ENCODE data around the gene RANBP9.

RANBP9 gene

GRCh38 chr6:13643125-13643524 lies 68.5 kb downstream of the RANBP9 start:
- DNase-seq = no peak

- no peak for DNase-seq
Measured at GRCh38 chr6:13641315-13641714, 70.3 kb downstream of the RANBP9 start.

- DNase-seq = no peak
Measured at GRCh38 chr6:13638626-13639025, 73.0 kb downstream of the RANBP9 start.

DNA sequence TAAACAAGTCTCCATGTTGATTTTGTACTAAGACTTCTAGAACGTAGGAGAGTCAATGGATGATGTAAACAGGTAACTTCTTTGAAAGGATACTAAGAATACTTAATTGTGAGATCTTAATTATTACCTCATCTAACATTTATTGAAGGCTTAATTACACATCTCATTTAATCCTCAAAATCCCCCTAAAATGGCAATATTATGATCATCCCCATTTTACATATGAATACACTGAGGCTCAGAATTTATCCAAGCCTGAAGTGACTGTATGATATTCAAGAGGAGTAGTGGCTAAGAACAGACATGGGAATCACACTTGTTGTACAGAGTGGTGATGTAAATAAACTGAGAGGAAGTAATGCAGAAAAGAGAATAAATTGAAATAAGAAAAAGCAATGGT lies 73.6 kb downstream of the RANBP9 start:
- no peak for DNase-seq

DNA sequence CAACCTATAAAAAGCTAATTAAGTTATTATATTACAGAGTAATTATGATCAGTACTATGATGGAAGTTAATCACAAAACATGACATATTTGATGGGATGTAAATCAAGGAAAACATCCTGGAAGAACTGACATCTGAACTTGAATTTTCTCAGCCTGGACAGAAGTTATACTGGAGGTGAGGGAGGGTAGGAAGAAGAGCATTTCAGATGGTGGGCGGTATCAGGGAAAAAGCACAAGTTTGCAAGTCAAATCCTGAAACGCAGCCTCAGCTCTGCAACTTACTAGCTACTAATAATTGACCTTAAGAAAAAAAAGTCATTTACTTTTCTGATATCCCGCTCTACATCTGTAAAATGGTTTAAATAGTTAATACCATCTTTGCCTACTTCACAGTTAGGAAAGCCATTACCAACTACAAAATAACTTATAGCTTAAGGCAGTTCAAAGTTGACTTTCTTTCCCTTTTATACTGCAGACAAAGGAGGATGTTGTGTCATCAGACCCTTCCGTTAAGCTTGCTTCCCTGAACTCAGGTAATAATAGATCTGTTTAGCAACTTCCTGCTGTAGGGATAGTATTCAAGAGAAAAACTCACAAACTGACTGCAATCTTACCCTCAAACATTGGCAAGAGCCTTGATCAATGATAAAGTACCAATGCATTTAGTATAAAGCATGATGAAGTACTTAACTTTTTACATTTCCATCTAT lies 75.5 kb downstream of the RANBP9 start:
- no peak for DNase-seq

DNA sequence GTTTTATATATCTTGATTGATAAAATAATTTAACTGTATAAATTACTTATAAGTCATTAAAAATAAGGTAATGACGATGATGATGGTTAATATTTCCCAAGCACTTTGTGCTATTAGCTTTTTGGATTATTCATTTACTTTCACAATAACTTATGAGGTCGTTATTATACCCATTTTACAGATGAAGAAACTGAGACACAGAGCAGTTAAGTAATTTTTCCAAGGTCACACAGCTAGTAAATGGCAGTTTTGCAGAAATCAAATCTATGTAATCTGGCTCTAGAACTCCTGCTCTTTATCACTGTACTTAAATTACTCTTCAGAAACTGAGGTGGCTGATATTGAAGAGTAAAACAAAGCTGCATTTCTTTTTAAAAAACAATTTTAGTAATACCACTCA lies 78.3 kb downstream of the RANBP9 start:
- no peak for DNase-seq

GRCh38 chr6:13630499-13630898 lies 81.1 kb downstream of the RANBP9 start:
- no peak for DNase-seq

- DNase-seq = no peak
Measured at GRCh38 chr6:13629459-13630116, 82.0 kb downstream of the RANBP9 start.

DNA sequence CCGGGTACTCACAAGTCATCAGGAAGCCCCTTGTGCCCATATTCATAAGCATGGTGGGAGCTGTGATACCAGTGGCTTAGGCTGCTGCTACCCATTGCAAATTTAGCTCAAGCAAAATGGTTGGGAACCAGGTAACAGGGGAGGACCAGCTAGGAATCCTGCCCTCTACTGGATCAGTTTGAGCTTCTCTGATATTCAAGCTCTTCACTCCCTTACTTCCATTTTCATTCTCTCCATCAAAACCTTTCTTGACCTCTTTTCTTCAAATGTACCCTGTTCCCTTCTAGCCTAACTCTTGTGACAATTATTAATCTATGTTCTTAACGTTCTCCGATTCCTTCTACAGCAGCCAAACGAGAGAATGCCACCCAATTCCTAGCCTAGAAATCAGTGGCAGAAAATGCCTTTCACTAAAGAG lies 86.8 kb downstream of the RANBP9 start:
- no peak for DNase-seq

DNA sequence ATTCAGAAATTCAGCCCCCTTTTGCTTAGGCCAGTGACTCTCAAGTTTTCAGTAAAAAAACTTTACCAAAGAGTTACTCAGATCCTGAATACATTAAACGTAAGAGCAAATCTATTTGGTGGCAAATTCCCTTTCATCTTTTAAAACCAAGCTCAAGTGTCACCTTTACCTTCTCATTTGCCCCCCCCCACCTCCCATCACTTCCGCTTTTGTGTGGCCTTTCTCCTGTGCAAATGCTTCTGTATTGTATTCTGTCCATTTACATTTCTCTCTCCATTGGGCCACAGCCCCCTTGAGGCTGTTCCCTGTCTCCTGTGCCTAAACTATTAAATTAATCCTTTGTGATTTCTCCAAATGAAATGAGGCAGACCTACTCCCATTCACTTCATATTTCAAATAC lies 94.6 kb downstream of the RANBP9 start:
- DNase-seq = no peak

GRCh38 chr6:13615792-13616120 lies 95.9 kb downstream of the RANBP9 start:
- DNase-seq = no peak

DNA sequence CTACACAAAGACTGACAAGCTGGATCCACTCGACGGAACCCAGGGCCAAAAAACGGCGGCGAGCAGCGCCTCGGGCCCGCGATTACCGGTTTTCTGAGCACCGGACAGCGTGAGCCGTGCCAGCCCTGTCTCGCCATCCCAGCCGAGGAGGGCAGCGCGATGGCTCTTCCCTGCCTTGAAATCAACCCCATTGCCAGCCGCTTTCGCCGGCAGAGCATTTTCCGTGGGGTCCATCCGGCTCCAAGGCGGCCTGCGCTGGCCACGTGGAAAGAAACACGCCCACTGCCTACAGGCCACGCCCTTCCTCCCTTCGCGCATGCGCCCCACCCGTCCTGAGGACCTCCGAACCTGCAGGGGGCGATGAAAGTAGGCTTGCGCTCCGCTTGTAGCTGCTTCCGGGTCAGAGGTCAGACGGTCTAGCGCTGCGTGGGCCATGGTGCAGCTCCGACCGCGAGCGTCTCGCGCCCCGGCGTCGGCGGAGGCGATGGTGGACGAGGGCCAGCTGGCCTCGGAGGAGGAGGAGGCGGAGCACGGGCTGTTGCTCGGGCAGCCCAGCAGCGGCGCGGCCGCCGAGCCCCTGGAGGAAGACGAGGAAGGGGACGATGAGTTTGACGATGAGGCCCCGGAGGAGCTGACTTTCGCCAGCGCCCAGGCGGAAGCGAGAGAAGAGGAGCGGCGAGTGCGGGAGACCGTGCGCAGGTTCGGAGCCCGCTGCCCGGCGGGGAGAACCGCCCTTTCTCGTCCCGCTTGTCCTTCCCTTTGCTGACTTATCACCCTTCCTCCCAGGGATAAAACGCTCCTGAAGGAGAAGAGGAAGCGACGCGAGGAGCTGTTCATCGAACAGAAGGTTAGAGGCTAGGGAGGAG lies 96.5 kb downstream of the RANBP9 start, which contains the start of gene NOL7:
Gene NOL7, plus strand, starts transcription at position 410 of the 866 bp plus-strand sequence. Its CDS starts 24 bp downstream, at position 434.
- peak; percentile 87 for DNase-seq

DNA sequence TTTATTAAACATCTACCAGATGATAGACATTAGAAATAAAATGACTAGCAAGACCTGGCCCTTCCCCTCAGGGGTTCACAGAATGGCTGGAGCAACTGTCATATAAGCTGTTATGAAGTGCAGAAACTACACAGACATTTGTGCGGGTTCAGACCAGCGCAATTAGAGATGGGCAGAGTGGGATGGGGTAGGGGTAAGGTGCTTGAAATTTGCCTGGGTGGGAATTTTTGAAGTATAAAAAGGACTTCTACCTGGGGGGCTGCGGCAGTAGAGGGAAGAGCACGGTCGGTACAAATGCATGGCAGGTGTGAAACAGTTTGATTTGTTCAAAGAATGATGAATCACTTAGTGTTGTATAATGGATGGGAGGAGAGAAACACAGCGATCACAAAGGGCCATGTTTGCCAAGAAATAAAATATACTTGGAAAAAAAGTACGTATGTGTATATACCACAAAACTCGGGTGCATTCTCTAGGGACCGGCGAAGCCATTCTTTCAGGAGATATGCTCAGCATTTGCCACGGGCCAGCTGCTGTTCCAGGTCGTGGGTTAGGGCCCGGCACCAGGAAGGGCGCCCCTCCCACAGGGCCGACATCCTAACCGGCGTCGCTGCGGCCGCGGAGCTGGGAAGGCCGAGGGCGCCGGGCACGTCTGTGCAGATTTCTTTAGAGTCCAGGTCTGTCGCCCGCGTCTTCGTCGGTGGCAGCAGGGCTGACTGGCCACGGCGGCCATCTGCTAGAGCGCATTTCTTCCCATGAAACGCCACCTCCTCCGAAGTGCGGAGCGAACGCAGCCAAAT lies 97.3 kb downstream of the RANBP9 start:
- no peak for DNase-seq

DNA sequence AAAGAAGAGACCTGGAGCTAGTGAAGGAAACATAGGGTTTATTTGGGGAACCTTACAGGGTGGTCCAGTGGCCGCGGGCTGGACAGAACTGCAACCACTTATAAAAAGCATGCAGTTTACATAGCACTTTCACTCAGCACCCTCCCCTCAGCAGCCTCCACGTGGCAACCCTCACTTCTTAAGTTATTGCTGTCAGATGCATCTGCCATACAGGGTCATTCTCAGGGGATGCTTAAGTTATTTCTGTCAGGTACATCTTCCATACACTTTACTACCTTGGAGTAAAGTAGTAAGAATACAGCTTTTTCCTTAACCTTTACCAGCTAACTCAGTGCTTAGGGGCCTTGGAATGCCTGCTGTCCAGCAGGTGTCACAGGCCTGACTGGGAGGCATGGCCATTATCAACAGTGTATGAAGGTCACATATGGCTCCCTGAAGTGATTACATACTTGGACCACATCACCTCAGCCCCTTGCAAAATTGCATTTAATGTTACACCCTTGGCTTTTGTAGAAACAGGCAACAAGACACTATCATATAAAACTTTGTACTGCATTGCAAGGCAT lies 98.5 kb downstream of the RANBP9 start:
- DNase-seq = no peak

GRCh38 chr6:13611715-13612114 lies 99.9 kb downstream of the RANBP9 start:
- DNase-seq = no peak

DNA sequence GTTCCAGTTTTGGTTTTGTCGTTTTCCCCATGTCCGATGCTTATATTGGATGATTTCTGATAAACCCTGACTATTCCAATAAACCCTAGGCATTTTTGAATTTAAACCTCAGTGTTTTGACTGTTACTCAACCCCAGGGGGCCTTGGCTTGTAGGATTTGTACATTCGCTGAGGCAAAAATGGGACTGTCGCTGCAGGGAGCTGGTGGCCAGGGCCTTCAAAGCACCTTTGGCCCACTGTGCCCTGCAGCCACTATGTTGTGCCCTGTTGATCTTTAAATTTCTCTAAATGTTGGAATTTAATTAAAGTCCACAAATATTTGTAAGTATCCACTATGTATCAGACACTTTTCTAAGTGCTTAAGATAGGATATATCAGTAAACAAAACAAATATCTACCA lies 106.0 kb downstream of the RANBP9 start:
- no peak for DNase-seq

GRCh38 chr6:13604546-13605416 lies 106.9 kb downstream of the RANBP9 start:
- no peak for DNase-seq

DNA sequence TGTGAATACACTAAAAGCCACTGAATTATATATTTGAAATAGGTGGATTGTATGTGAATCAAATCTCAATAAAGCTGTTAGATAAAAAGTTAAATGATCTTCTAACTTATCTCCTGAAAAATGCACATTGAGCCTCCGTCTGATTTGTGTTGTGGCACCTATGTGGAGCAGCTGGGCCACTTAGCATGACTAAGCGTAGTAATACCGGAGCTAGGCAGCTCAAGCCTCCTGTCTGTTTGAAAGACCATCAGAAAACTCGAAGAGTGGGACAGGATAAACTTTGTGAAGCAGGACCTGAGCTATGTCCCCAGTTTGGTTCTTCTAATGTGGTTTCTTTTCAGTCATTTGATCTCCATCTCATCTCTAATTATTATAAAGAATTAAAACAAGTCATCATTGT lies 107.5 kb downstream of the RANBP9 start:
- DNase-seq = no peak

- DNase-seq = no peak
Measured at GRCh38 chr6:13600036-13600435, 111.6 kb downstream of the RANBP9 start.

- DNase-seq = no peak
Measured at GRCh38 chr6:13597073-13597472, 114.6 kb downstream of the RANBP9 start.

DNA sequence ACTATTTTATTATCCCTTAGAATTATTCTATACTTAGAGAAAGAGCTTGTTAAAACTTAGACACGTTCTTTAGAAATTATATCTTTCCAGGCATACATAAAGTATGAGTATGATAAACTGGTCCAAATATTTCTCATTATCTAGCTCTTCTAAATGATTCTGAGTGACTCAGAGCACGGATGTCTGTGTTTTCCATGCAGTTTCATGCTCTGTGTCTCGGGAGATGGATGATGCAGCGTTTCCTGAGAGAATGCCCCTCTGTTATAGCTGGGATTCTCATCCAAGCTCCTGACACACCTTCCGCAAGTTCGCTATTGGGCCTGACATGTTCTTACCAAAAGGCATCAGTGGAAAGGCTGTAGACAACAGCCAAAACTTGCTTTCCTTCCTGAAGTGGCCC lies 117.9 kb downstream of the RANBP9 start:
- DNase-seq = no peak

DNA sequence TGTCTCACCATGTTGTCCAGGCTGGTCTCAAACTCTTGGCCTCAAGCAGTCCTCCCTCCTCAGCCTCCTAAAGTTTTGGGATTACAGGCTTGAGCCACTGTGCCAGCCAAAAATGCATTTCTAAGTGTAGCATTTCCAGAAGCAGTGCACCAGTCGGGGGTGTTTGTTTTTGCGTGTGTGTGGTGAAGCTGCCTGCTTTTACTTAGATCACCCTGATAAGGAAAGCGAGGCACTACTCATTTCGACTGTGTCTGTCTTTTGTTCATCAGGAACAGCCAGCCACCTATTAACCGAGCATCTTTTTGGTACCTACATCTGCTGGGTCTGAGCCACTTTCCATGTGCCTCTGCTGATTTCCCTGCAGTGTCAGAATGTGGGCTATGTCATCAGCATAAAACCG lies 118.5 kb downstream of the RANBP9 start:
- DNase-seq = no peak
